Uterus (tissue), 4 donors: ENCODE measurements around the gene VMP1. TPM values are rescaled to one million over a fixed set of nuclear protein-coding genes. Genes with fewer than 3 reads are reported as not detected.
A peak's percentile ranks its signal among the peaks of the same experiment; 100 is the strongest.

ENCODE experiments used
- DNase-seq, 2 donors: peaks; one replicate each; pipeline ENCODE4 v3.0.0-alpha.2; 2019 to 2020
- H3K27ac ChIP-seq, 2 donors: fragments of 200-600 bp; sonication (generic); 1 replicate in 1 of 2; 2 replicates in 1 of 2; pipeline ENCODE4 v1.5.1; 2016 to 2018
- H3K27me3 ChIP-seq, 2 donors: fragments of 200-600 bp; sonication (generic); one replicate each; pipeline ENCODE4 v1.5.1; 2018 to 2019; ENCODE audit warnings: control low read depth in 1 of 2
- H3K36me3 ChIP-seq, 2 donors: fragments of 200-600 bp; sonication (generic); one replicate each; pipeline ENCODE4 v1.5.1; 2019; ENCODE audit warnings: control low read depth in 1 of 2
- H3K4me1 ChIP-seq, 2 donors: fragments of 200-600 bp; sonication (generic); one replicate each; pipeline ENCODE4 v1.5.1; 2018 to 2019; ENCODE audit warnings: control low read depth in 1 of 2
- H3K4me3 ChIP-seq, 2 donors: fragments of 200-600 bp; sonication (generic); 1 replicate in 1 of 2; 2 replicates in 1 of 2; pipeline ENCODE4 v1.5.1; 2018 to 2019; ENCODE audit warnings: mild to moderate bottlenecking in 1 of 2
- H3K9me3 ChIP-seq, 2 donors: fragments of 200-600 bp; sonication (generic); one replicate each; pipeline ENCODE4 v1.5.1; 2019; ENCODE audit warnings: control low read depth in 1 of 2
- CTCF ChIP-seq, 4 experiments: fragments of 200-600 bp in 2 of 4; fragments of 450-650 bp in 2 of 4; sonication (generic) in 2 of 4; IDR thresholded peaks; one replicate each; pipeline ENCODE4 v1.5.1; 2016 to 2019; ENCODE audit warnings: antibody characterized with exemption in 4 of 4, mild to moderate bottlenecking in 2 of 4, moderate library complexity in 1 of 4
- POLR2A ChIP-seq, 2 donors: fragments of 450-650 bp; IDR thresholded peaks; one replicate each; pipeline ENCODE4 v1.6.1; 2016; ENCODE audit warnings: antibody characterized with exemption in 2 of 2, mild to moderate bottlenecking in 1 of 2, moderate library complexity in 1 of 2
- intact Hi-C: fragments of 100-400 bp; cut with DNase I; formaldehyde crosslinking; loops from one replicate; pipeline ENCODE4 v1.15.1; 2023; ENCODE audit warnings: low total_unique reads
- total RNA-seq, 4 donors: library from RNA; depleted of rRNA in 3 of 4; stranded (reverse); fragments of >200 nt in 3 of 4; gene quantifications; one replicate each; pipeline versions ENCODE4 v1.1.0 to v1.2.4, GENCODE V29; 2014 to 2023
- donor health status: DM: yes; HTN: yes; CAD: no.

VMP1 gene
- total RNA-seq, 4 donors from 2014 or later = 92.7 to 251 (median 150) TPM

GRCh38 chr17:59727817-59728533 is 20.5 kb downstream of the VMP1 start:
- intact Hi-C loops = no loop called here
- TF ChIP-seq POLR2A (IDR thresholded peaks at IDR 0.05) = no peak
- no peak for TF ChIP-seq CTCF (IDR thresholded peaks at IDR 0.05)
- Histone ChIP-seq H3K9me3 (no peaks in the 10 kb centered on the region), H3K4me1 (peaks cover 0 to 7% of the 10 kb centered on the region in 2 donors), H3K27me3 (no peaks in the 10 kb centered on the region), H3K36me3 (no peaks in the 10 kb centered on the region), H3K4me3 (no peak overlapping the region), H3K27ac (peak overlapping the region in 1 of 2 donors; percentile 22)
- DNase-seq = no peak

- TF ChIP-seq CTCF (IDR thresholded peaks at IDR 0.05) (no peak), POLR2A (IDR thresholded peaks at IDR 0.05) (no peak)
- H3K4me3 ChIP-seq = no peak overlapping the region
- DNase-seq = no peak
- H3K36me3 ChIP-seq = no peaks in the 10 kb centered on the region
- H3K27ac ChIP-seq = no peak overlapping the region
- no peaks in the 10 kb centered on the region for H3K27me3 ChIP-seq
- peaks cover 0 to 4% of the 10 kb centered on the region in 2 donors for H3K4me1 ChIP-seq
- intact Hi-C loops = no loop called here
- no peaks in the 10 kb centered on the region for H3K9me3 ChIP-seq
Measured at GRCh38 chr17:59730268-59730834, 22.9 kb downstream of the VMP1 start.

- Histone ChIP-seq H3K36me3 (no peaks in the 10 kb centered on the region), H3K27ac (no peak overlapping the region), H3K9me3 (no peaks in the 10 kb centered on the region), H3K4me1 (no peaks in the 10 kb centered on the region), H3K27me3 (no peaks in the 10 kb centered on the region), H3K4me3 (no peak overlapping the region)
- no peak for DNase-seq
- intact Hi-C loops = no loop called here
- TF ChIP-seq CTCF (IDR thresholded peaks at IDR 0.05) = no peak
- no peak for TF ChIP-seq POLR2A (IDR thresholded peaks at IDR 0.05)
Measured at GRCh38 chr17:59733697-59734096, 26.2 kb downstream of the VMP1 start.

GRCh38 chr17:59734226-59734625 is 26.8 kb downstream of the VMP1 start:
- TF ChIP-seq POLR2A (IDR thresholded peaks at IDR 0.05) (no peak), CTCF (IDR thresholded peaks at IDR 0.05) (no peak)
- intact Hi-C loops = no loop called here

GRCh38 chr17:59737324-59737723 is 29.9 kb downstream of the VMP1 start:
- Histone ChIP-seq H3K4me3 (no peak overlapping the region), H3K27me3 (no peaks in the 10 kb centered on the region), H3K9me3 (no peaks in the 10 kb centered on the region), H3K4me1 (no peaks in the 10 kb centered on the region), H3K36me3 (no peaks in the 10 kb centered on the region), H3K27ac (no peak overlapping the region)
- intact Hi-C loops = no loop called here
- no peak for DNase-seq
- TF ChIP-seq CTCF (IDR thresholded peaks at IDR 0.05) = no peak

More at GRCh38 chr17:59734226-59734625, 26.8 kb downstream of the VMP1 start:
- H3K4me1 ChIP-seq = no peaks in the 10 kb centered on the region
- DNase-seq = no peak
- H3K4me3 ChIP-seq = no peak overlapping the region
- H3K27me3 ChIP-seq = no peaks in the 10 kb centered on the region
- no peaks in the 10 kb centered on the region for H3K9me3 ChIP-seq
- no peaks in the 10 kb centered on the region for H3K36me3 ChIP-seq
- no peak overlapping the region for H3K27ac ChIP-seq
